HL-60 (cell line): ENCODE measurements around the gene SECISBP2L.

Source experiments
- DNase-seq, 2 experiments: peaks; one replicate each; pipeline ENCODE4 v3.0.0-alpha.2; 2010 to 2020; ENCODE audit warnings: low read depth in 1 of 2, low spot score in 1 of 2
- H3K27ac ChIP-seq: fragments of 250-450 bp; sonication (Bioruptor Pico); replicated peaks from 2 replicates; pipeline ENCODE4 v1.5.1; 2020; ENCODE audit warnings: mild to moderate bottlenecking, moderate library complexity
- H3K27me3 ChIP-seq: fragments of 250-450 bp; sonication (Bioruptor Pico); 2 replicates; pipeline ENCODE4 v1.5.1; 2021; ENCODE audit warnings: mild to moderate bottlenecking, moderate library complexity; ENCODE audit not compliant: insufficient read depth, poor library complexity, severe bottlenecking
- H3K4me3 ChIP-seq: replicated peaks from 2 replicates; pipeline ENCODE4 v1.5.1; 2011; ENCODE audit warnings: mild to moderate bottlenecking, control low read depth, low read length; ENCODE audit not compliant: insufficient read depth
- GABPA ChIP-seq: IDR thresholded peaks from 2 replicates; pipeline ENCODE4 v1.6.1; 2012; ENCODE audit warnings: low read depth
- POLR2AphosphoS5 ChIP-seq: IDR thresholded peaks from 2 replicates; pipeline ENCODE4 v1.6.1; 2012; ENCODE audit warnings: low read depth
- SPI1 ChIP-seq: IDR thresholded peaks from 2 replicates; pipeline ENCODE4 v1.6.1; 2012; ENCODE audit warnings: low read depth, mild to moderate bottlenecking, borderline replicate concordance
- TF ChIP-seq, protein P1 (sequence below): IDR thresholded peaks from one replicate; pipeline ENCODE4 v1.5.1; 2011; ENCODE audit warnings: low read length, control low read depth, inconsistent platforms; ENCODE audit not compliant: insufficient read depth
- TF ChIP-seq, protein P2 (sequence below): IDR thresholded peaks from 2 replicates; pipeline ENCODE4 v1.6.1; 2012; ENCODE audit warnings: low read depth; ENCODE audit not compliant: insufficient replicate concordance

Gene SECISBP2L

DNA sequence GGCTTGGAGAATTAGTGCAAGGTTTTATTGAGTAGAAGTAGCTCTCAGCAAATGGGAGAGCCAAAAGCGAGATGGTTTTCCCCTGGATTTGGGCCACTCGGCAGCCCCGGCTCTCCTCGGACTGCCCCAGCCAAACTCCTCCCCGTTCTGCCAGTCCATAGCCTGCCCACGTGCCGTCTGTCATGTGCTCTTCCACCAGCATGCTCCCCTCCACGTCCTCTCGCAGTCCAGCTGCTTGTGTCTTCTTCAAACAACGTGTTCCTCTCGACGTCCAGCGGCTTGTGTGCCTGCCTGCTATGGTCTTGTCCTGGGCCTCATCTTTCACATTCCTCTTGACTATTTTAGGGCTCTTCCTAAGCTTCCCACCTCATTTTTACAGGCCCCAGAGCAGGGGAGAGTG is 16.7 kb upstream of the SECISBP2L start:
- no peak overlapping the region for H3K27ac ChIP-seq
- H3K4me3 ChIP-seq = no peak overlapping the region
- no peak for DNase-seq
- no peak for TF ChIP-seq SPI1
- TF ChIP-seq GABPA = no peak
- no peak for TF ChIP-seq POLR2AphosphoS5
- TF ChIP-seq, protein P1, sequence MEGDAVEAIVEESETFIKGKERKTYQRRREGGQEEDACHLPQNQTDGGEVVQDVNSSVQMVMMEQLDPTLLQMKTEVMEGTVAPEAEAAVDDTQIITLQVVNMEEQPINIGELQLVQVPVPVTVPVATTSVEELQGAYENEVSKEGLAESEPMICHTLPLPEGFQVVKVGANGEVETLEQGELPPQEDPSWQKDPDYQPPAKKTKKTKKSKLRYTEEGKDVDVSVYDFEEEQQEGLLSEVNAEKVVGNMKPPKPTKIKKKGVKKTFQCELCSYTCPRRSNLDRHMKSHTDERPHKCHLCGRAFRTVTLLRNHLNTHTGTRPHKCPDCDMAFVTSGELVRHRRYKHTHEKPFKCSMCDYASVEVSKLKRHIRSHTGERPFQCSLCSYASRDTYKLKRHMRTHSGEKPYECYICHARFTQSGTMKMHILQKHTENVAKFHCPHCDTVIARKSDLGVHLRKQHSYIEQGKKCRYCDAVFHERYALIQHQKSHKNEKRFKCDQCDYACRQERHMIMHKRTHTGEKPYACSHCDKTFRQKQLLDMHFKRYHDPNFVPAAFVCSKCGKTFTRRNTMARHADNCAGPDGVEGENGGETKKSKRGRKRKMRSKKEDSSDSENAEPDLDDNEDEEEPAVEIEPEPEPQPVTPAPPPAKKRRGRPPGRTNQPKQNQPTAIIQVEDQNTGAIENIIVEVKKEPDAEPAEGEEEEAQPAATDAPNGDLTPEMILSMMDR = no peak
- TF ChIP-seq, protein P2, sequence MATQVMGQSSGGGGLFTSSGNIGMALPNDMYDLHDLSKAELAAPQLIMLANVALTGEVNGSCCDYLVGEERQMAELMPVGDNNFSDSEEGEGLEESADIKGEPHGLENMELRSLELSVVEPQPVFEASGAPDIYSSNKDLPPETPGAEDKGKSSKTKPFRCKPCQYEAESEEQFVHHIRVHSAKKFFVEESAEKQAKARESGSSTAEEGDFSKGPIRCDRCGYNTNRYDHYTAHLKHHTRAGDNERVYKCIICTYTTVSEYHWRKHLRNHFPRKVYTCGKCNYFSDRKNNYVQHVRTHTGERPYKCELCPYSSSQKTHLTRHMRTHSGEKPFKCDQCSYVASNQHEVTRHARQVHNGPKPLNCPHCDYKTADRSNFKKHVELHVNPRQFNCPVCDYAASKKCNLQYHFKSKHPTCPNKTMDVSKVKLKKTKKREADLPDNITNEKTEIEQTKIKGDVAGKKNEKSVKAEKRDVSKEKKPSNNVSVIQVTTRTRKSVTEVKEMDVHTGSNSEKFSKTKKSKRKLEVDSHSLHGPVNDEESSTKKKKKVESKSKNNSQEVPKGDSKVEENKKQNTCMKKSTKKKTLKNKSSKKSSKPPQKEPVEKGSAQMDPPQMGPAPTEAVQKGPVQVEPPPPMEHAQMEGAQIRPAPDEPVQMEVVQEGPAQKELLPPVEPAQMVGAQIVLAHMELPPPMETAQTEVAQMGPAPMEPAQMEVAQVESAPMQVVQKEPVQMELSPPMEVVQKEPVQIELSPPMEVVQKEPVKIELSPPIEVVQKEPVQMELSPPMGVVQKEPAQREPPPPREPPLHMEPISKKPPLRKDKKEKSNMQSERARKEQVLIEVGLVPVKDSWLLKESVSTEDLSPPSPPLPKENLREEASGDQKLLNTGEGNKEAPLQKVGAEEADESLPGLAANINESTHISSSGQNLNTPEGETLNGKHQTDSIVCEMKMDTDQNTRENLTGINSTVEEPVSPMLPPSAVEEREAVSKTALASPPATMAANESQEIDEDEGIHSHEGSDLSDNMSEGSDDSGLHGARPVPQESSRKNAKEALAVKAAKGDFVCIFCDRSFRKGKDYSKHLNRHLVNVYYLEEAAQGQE = no peak
- no peaks in the 10 kb centered on the region for H3K27me3 ChIP-seq

DNA sequence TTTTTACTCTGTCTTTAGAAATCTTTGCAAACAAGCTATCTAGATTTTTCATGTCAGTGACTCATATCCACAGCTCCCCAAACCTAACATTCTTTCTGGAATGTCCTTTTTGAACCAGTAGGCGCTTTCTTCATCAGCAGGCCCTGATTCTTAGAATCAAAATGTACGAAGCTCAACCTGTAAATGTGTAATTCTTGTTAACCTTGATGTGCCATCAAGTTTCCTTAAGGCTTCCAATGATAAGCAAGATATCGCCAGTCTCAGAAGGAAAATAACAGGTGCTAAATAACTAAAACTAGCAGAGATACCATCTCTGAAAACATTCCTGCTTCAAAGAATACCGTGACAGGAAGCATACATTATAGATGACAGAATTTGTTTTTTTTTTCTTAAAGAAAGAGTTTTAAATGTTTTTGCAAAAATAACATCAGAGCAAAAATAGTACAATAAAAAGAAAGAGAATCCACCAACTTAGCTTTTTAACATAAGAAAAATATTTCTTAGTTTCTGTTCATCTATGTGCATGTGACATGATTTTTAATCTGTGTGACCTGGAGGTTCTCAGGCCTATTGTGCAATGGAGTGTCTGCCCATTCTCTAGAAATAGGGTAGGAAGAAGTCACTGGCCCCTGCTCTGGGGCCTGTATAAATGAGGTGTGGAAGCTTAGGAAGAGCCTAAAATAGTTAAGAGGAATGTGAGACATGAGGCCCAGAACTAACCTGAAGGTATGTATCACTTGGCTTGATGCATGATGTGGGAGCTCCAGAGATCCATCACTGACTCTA is 14.7 kb upstream of the SECISBP2L start:
- TF ChIP-seq, protein P1 = no peak
- TF ChIP-seq, protein P2 = no peak
- TF ChIP-seq GABPA = no peak
- no peak for TF ChIP-seq SPI1
- TF ChIP-seq POLR2AphosphoS5 = no peak
- no peak for DNase-seq
- Histone ChIP-seq H3K4me3 (no peak overlapping the region), H3K27me3 (no peaks in the 10 kb centered on the region), H3K27ac (no peak overlapping the region)

DNA sequence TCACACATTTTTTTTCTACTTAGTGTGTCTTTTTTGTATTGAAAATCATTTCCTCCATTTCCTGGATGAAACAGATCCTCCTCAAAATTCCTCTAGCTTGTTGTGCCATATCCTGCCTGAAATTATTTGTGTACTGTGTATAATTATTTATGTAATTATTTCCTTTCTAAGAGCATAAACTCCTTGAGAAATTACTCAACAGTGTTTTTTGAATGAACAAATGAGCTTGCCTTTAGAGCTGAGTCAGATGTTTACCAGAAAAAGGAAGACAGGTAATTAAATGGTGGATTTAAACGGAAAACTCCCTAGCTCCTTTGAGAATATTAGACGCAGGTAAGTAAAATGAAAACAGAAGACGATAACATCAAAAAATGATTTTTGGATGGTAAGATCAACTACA is 13.2 kb upstream of the SECISBP2L start:
- H3K27ac ChIP-seq = no peak overlapping the region
- TF ChIP-seq SPI1 = no peak
- TF ChIP-seq, protein P2 = no peak
- no peak for TF ChIP-seq GABPA
- TF ChIP-seq, protein P1 = no peak
- TF ChIP-seq POLR2AphosphoS5 = no peak
- no peak overlapping the region for H3K4me3 ChIP-seq
- no peaks in the 10 kb centered on the region for H3K27me3 ChIP-seq
- DNase-seq = no peak
